GM18520 (cell line): ENCODE data around the gene E2F1.

Source experiments
- ATAC-seq: cut with Tn5 transposase; IDR thresholded peaks from one replicate; pipeline ENCODE4 v1.9.1; 2021; ENCODE audit not compliant: unreplicated experiment

Gene E2F1

DNA sequence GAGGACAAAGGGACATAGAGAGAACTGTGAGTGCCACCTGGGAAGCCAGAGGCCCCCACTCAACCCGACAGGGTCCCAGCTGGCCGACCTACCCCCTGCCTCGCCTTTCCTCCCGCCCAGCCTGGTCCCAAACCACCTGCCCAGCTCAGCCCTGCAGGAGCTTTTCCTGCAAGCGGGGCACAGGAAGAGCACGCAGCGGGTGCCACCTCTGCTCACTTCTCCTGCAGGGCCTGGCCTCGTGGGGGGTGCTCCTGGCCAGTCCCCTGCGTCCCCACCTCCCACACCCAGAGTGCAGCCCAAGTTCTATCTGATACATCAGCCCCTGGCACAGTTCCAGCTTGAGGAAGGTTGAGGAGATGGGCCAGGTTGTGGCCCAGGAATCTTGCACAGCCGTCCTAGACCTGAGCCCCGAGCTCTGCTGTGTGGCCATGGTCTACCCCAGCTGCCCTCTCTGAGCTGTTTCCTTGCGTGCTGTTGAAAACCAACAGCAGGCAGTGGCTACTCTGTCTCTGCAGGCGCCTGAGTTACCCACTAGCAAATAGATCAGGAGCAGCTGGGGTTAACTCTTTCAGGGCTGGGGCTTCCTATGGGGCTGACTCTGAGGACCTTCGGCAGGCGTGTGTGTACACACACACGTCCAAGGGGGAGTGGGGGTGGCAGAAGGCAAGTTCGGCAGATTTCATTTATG, 13.6 kb downstream of the E2F1 start:
- ATAC-seq = no peak

DNA sequence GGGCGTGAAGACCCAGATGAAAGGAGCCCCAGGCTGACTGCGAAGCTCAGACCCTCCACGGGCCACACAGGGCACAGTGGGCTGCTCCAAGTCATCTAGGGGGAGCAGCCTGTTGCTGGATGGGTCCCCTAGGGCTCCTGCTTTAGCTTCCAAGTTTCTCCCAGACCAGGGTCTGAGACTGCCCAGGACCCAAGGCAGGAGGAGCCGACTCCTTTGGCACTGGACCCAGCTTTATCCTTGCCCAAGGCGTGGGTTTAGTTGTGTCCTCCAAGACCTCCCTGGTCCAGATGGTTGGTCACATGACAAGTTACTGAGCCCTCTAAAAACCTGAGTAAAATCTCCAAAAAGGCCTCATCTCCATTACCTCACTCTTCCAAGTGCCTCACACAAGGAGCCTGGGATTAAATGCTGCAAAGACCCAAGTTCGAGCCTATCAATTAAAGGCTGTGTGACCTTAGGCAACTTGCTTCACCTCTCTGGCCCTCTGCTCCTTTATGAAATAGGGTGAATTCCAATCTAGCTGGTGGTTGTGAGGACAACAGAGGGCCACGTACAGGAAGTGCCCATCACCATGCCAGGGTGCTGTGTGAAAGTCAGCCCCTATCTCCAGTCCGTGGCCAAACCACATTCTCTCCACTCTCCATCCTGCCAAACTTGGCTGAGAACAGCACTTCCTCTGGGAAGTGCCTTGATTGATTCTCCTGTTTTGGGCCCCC, 14.5 kb downstream of the E2F1 start:
- ATAC-seq = no peak

- no peak for ATAC-seq
Observed at GRCh38 chr20:33670715-33671499, 15.3 kb downstream of the E2F1 start.

- no peak for ATAC-seq
Observed at GRCh38 chr20:33669873-33670640, 16.1 kb downstream of the E2F1 start.

DNA sequence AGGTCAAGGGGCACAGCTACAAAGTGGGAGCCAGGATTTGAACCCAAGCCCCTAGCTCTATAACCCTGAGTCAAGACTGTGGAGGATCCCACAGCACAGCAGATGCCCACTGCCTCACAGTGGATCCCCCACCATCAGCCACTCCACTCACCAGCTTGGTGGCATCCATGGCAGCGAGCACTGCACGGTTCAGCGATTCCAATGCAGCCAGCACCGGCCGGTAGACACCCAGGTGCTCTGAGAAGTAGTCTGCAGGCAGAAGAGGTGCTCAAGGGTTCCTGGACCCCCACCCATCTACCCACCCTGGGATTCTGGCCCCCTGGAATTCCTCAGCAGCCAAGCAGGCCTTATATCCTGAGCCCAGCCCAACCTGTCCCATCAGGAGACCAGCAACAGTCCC, 17.0 kb downstream of the E2F1 start:
- no peak for ATAC-seq

GRCh38 chr20:33668466-33669155, 17.6 kb downstream of the E2F1 start:
- ATAC-seq = no peak

GRCh38 chr20:33667676-33668465, 18.3 kb downstream of the E2F1 start:
- ATAC-seq = peak; percentile 30

GRCh38 chr20:33667245-33667675, 18.9 kb downstream of the E2F1 start:
- peak; percentile 9 for ATAC-seq

DNA sequence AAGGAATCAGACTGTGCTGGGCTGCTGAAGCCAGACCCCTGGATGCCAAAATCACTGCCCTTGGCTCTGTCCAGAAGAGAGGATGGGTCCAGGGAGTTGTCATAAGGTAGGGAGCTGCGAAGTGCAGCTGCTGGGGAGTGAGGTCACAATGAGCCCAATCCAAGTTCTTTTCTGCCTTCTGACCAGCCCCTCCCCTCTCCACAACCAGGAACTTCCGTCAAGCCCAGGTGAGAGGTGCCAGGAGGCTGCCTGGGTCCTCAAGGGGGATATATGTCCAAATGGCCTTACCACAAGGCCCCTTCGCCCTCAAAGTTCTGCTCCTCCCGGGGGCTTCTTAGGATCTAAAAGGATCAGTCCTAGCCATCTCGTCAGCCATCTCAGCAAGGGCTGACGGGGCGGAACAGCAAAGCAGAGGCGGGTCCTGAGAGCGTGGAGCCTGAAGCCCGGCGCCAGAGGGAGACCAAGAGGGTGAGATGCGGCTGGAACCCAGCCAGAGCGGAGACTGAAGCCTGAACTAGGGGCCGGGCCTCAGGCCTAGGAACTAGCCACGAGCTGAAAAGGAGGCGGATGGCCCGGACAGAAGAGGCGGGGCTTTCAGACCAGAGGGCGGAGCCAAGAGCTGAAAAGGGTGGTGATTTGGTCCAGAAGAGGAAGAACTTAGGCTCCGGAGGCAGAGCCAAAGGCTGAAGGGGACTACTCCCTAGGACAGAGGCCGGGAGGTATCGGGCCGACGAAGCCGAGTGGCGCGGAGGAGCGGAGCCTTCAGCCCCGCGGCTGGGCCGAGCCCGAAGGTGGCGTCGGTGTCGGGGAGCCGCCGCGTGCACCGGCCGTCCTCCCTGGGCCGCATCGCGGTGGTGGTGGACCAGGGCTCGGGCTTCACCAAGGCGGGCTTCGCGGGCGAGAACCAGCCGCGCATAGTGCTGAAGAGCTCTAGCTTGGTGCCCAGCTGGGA, 19.6 kb downstream of the E2F1 start, which contains the start of gene ACTL10:
ACTL10 (plus strand) TSS at position 651 of the 952 bp plus-strand sequence. CDS start 555 bp downstream, outside the sequence.
- peak; percentile 56 for ATAC-seq

GRCh38 chr20:33664762-33665144, 21.4 kb downstream of the E2F1 start:
- no peak for ATAC-seq

DNA sequence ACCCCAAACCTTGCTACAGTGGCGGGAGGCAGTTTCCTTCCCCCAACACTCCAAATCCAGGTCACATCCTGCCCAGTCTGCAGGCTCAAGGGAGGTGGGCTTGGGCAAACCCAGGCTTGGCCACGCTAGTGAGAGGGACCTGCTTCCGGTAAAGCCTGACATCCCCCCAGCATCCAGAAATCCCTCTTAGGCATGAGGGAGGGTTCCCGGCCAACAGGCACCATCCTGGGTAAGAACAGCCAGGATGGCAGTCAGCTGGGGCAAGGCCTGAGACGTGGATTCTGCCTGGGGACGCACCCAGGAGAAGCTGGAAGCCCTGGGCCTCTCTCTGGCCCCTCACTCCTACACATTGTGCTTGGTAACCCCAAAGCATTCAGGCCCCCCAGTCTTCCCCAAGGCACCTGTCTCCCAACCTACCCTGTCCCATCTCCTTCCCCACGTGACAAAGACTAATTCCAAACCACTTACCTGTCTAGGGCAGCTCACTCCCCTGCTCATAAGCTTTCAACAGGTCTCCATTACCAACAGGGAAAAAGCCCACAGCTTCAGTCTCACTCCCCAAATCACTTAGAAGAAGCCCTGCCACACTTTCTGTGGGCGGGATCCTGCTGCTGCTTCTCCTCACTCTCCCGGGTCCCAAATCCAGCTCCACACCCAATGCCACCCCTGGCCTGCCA, 22.0 kb downstream of the E2F1 start:
- ATAC-seq = no peak

DNA sequence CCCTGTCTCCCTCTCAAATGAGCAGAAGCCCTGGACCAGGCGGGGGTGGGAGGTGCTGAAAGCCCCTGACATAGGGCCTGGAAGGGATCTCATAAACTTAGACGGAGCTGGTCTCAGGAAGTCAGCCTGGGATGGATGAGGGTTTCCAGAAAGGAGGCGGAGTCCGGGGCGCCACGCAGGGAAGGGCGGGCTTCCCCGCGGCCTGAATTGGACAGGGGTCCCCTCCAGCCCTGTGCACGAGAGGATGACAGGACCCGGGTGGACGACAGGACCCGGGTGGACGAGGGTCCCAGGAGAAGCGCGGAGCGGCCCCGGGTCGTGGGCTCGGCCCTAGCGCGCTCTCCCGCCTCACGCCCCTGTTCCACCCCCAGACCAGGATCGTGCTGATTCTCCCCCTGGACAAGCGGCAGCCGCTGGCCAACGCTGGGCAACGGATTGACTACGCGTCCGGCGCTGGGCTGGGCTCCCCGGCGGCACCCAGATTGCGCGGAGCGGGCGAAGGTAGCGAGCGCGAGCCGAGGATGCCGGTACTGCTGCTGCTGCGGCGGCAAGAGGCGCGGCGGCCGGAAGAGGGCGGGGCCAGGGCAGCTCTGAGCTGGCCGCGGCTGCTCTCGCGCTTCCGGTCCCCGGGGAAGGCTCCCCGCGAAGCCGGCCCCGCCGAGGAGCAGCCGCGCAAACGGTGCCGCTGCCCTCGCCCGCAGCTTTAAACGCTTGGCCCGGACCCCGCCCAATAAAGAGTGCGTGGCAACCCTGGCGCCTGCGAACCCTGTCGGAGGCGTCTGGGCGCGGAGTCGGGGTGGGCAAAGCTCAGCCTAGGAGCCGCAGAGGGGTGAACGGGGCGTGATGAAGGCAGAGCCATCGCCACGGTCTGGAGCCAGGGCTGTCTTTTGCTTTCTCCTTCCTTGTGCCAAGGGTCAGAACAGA, 22.8 kb downstream of the E2F1 start:
- ATAC-seq = peak; percentile 28

- no peak for ATAC-seq
Observed at GRCh38 chr20:33662172-33662571, 24.0 kb downstream of the E2F1 start, which contains the start of gene C20orf144. Gene C20orf144, plus strand, starts transcription at chr20:33662327. Its CDS starts 19 bp downstream, at chr20:33662346.

DNA sequence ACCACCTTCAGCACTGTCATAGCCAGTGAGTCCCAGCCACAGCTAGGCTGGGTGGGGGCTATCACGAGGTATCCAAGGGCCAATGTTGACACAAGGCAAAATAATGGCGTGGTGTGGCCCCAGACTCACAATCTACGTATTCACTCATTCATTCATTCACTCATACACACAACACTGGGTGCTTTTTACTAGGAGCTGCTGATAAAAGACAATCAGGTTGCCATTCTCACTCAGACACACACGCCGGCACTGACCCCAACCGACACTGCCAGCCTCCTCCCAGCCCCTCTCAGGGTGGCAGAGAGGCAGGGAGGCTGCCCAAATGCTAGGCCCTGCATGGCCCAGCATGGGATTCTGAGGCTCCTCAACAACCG, 25.5 kb downstream of the E2F1 start:
- no peak for ATAC-seq

- ATAC-seq = no peak
Observed at GRCh38 chr20:33660035-33660684, 26.0 kb downstream of the E2F1 start.

DNA sequence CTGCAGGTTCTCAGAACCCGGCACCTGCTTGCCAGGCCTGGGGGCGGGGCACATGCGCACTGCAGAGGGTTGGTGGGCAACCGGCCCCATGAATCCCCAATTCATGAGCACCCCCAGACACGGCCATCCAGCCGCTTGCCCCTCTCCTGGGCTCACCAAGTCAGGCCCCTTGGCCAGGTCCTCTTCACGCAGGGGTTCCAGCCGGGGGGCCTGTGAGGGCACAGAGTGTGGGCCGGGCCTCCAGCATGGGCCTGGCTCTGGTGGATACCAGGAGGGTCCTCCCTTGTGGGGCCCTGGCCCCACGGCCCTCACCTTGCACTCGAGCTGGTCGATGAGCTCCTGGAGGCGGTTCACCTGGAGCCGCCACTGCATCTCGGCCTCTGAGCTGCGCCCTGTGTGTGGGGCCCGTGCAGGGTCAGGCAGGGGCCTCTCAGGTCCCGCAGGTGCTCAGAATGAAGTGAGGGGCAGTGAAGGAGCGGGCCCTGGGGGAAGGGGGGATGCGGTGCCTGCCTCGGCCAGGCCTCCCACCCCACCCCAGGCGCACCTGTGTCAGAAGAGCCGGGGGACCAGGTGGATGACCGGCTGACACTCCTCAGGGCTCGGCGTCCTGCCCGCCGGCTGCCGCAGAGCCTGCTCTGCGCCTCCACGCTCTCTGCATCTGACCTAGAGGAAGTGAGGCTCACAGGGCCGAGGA, 26.7 kb downstream of the E2F1 start:
- no peak for ATAC-seq
